ENCODE results near the gene B4GALNT2.

B4GALNT2 gene

DNA sequence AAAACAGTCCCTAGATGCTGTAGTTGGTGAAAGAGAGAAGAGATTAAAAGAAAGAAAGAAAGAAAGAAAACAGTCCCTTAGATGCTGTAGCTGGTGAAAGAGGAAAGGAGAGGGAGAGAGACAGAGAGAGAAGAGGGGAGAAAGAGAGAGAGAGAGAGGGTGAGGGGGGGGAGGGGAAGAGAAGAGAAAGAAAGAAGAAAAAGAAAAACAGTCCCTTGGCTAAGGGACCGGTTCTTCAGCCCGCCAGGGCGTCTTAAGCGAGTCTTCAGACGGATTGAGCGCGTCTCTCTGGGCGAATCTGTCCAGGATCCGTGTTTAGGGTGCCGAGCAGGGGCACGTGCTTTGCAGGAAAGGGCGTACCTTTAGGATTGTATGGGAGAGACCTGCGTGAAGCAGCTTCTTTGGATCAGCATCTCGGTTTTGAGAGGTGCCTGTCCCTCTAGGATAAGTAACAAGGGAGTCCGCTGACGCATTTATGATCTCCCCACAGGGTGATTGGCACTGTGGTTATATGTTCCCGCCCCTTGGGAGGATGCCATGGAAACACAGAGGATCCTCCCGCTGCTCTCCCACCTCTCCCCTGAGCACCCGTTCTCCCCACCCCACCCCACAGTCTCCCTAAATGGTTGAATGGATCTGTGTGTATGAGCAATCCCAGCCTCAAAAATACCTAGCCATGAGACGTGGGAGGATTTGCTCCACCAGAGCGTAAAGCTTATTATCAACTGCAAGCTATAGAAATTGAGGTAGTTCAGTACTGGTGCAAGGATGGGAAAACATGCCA lies 61.1 kb downstream of the B4GALNT2 start (continued):
- TF ChIP-seq BACH2 (CRISPR knock-in tag; IDR thresholded peaks at IDR 0.05; ENCODE audit: borderline replicate concordance) (no peak), ZNF70 (CRISPR knock-in tag; IDR thresholded peaks at IDR 0.05) (no peak), ZNF8 (CRISPR knock-in tag; IDR thresholded peaks at IDR 0.05) (no peak), CSDC2 (CRISPR knock-in tag; IDR thresholded peaks at IDR 0.05) (no peak), ISL1 (CRISPR knock-in tag; IDR thresholded peaks at IDR 0.05) (no peak), ZFP3 (CRISPR knock-in tag; IDR thresholded peaks at IDR 0.05) (no peak), OSR1 (CRISPR knock-in tag; IDR thresholded peaks at IDR 0.05) (no peak), ZNF565 (CRISPR knock-in tag; conservative IDR thresholded peaks at IDR 0.05; ENCODE audit: low read depth) (no peak)
- TF ChIP-seq, protein P1, sequence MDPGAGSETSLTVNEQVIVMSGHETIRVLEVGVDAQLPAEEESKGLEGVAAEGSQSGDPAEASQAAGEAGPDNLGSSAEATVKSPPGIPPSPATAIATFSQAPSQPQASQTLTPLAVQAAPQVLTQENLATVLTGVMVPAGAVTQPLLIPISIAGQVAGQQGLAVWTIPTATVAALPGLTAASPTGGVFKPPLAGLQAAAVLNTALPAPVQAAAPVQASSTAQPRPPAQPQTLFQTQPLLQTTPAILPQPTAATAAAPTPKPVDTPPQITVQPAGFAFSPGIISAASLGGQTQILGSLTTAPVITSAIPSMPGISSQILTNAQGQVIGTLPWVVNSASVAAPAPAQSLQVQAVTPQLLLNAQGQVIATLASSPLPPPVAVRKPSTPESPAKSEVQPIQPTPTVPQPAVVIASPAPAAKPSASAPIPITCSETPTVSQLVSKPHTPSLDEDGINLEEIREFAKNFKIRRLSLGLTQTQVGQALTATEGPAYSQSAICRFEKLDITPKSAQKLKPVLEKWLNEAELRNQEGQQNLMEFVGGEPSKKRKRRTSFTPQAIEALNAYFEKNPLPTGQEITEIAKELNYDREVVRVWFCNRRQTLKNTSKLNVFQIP (CRISPR knock-in tag; IDR thresholded peaks at IDR 0.05; ENCODE audit: borderline replicate concordance, low read depth) = no peak
- TF ChIP-seq, protein P2, sequence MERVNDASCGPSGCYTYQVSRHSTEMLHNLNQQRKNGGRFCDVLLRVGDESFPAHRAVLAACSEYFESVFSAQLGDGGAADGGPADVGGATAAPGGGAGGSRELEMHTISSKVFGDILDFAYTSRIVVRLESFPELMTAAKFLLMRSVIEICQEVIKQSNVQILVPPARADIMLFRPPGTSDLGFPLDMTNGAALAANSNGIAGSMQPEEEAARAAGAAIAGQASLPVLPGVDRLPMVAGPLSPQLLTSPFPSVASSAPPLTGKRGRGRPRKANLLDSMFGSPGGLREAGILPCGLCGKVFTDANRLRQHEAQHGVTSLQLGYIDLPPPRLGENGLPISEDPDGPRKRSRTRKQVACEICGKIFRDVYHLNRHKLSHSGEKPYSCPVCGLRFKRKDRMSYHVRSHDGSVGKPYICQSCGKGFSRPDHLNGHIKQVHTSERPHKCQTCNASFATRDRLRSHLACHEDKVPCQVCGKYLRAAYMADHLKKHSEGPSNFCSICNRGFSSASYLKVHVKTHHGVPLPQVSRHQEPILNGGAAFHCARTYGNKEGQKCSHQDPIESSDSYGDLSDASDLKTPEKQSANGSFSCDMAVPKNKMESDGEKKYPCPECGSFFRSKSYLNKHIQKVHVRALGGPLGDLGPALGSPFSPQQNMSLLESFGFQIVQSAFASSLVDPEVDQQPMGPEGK (CRISPR knock-in tag; IDR thresholded peaks at IDR 0.05; ENCODE audit: borderline replicate concordance) = no peak

DNA sequence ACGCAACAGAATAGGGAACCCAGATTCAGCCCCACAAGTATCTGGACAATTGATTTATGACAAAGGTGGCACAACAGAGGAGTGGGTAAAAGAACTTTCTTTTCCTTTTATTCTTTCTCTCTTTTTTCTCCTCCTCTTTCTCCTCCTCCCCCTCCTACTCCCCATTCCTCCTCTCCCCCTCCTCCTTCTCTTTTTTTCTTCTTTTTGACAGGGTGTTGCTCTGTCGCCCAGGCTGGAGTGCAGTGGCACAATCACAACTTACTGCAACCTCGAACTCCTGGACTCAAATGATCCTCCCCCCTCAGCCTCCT lies 61.7 kb downstream of the B4GALNT2 start:
- TF ChIP-seq ZFP30 (CRISPR knock-in tag; IDR thresholded peaks at IDR 0.05) = no peak
- TF ChIP-seq CSDC2 (CRISPR knock-in tag; IDR thresholded peaks at IDR 0.05) = no peak
- no peak for TF ChIP-seq ZC3H10 (CRISPR knock-in tag; IDR thresholded peaks at IDR 0.05)
- no peak for TF ChIP-seq OSR1 (CRISPR knock-in tag; IDR thresholded peaks at IDR 0.05)
- no peak for TF ChIP-seq ZNF8 (CRISPR knock-in tag; IDR thresholded peaks at IDR 0.05)
- no peak for TF ChIP-seq TCF4 (CRISPR knock-in tag; IDR thresholded peaks at IDR 0.05; ENCODE audit: borderline replicate concordance)
- TF ChIP-seq ZNF565 (CRISPR knock-in tag; conservative IDR thresholded peaks at IDR 0.05; ENCODE audit: low read depth) = no peak
- ATAC-seq = no peak

DNA sequence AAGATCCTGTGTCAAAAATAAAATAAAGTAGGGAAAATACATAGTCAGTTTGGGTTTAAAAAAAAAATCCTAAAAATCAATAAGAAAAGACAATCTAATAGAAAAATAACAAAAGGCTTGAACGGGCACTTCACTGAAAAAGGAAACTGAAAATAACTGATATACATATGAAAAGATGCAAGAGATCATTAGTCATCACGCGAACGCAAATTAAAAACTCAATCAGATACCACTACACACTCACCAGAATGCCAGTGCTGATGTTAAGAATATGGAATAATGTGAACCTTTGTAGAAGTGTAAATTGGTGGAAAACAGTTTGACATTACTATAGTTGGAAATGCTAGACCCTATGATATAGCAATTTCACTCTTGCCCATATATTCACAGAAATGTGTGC lies 63.2 kb downstream of the B4GALNT2 start:
- ATAC-seq = no peak

More for the DNA sequence above, 63.2 kb downstream of the B4GALNT2 start:
- TF ChIP-seq ZFP3 (CRISPR knock-in tag; IDR thresholded peaks at IDR 0.05) (no peak), ZNF70 (CRISPR knock-in tag; IDR thresholded peaks at IDR 0.05) (no peak), ARNTL (CRISPR knock-in tag; IDR thresholded peaks at IDR 0.05; ENCODE audit: borderline replicate concordance, low read depth) (no peak), ZC3H10 (CRISPR knock-in tag; IDR thresholded peaks at IDR 0.05) (no peak), TCF4 (CRISPR knock-in tag; IDR thresholded peaks at IDR 0.05; ENCODE audit: borderline replicate concordance) (no peak), BACH2 (CRISPR knock-in tag; IDR thresholded peaks at IDR 0.05; ENCODE audit: borderline replicate concordance) (no peak), TOX (CRISPR knock-in tag; IDR thresholded peaks at IDR 0.05; ENCODE audit: borderline replicate concordance) (no peak), SNAI2 (CRISPR knock-in tag; IDR thresholded peaks at IDR 0.05) (no peak), CSDC2 (CRISPR knock-in tag; IDR thresholded peaks at IDR 0.05) (no peak), ZNF8 (CRISPR knock-in tag; IDR thresholded peaks at IDR 0.05) (no peak), PPARA (CRISPR knock-in tag; IDR thresholded peaks at IDR 0.05; ENCODE audit: borderline replicate concordance) (no peak), GLIS3 (CRISPR knock-in tag; IDR thresholded peaks at IDR 0.05) (no peak), OSR1 (CRISPR knock-in tag; IDR thresholded peaks at IDR 0.05) (no peak)
- TF ChIP-seq, protein P3, sequence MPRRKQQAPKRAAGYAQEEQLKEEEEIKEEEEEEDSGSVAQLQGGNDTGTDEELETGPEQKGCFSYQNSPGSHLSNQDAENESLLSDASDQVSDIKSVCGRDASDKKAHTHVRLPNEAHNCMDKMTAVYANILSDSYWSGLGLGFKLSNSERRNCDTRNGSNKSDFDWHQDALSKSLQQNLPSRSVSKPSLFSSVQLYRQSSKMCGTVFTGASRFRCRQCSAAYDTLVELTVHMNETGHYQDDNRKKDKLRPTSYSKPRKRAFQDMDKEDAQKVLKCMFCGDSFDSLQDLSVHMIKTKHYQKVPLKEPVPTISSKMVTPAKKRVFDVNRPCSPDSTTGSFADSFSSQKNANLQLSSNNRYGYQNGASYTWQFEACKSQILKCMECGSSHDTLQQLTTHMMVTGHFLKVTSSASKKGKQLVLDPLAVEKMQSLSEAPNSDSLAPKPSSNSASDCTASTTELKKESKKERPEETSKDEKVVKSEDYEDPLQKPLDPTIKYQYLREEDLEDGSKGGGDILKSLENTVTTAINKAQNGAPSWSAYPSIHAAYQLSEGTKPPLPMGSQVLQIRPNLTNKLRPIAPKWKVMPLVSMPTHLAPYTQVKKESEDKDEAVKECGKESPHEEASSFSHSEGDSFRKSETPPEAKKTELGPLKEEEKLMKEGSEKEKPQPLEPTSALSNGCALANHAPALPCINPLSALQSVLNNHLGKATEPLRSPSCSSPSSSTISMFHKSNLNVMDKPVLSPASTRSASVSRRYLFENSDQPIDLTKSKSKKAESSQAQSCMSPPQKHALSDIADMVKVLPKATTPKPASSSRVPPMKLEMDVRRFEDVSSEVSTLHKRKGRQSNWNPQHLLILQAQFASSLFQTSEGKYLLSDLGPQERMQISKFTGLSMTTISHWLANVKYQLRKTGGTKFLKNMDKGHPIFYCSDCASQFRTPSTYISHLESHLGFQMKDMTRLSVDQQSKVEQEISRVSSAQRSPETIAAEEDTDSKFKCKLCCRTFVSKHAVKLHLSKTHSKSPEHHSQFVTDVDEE (CRISPR knock-in tag; IDR thresholded peaks at IDR 0.05) = no peak
- TF ChIP-seq, protein P4, sequence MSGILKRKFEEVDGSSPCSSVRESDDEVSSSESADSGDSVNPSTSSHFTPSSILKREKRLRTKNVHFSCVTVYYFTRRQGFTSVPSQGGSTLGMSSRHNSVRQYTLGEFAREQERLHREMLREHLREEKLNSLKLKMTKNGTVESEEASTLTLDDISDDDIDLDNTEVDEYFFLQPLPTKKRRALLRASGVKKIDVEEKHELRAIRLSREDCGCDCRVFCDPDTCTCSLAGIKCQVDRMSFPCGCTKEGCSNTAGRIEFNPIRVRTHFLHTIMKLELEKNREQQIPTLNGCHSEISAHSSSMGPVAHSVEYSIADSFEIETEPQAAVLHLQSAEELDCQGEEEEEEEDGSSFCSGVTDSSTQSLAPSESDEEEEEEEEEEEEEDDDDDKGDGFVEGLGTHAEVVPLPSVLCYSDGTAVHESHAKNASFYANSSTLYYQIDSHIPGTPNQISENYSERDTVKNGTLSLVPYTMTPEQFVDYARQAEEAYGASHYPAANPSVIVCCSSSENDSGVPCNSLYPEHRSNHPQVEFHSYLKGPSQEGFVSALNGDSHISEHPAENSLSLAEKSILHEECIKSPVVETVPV (CRISPR knock-in tag; IDR thresholded peaks at IDR 0.05) = no peak
- TF ChIP-seq, protein P2 (CRISPR knock-in tag; IDR thresholded peaks at IDR 0.05; ENCODE audit: borderline replicate concordance) = no peak
- TF ChIP-seq, protein P1 (CRISPR knock-in tag; IDR thresholded peaks at IDR 0.05; ENCODE audit: borderline replicate concordance, low read depth) = no peak
